Measurements from ENCODE around the gene NMRK2.

DNA sequence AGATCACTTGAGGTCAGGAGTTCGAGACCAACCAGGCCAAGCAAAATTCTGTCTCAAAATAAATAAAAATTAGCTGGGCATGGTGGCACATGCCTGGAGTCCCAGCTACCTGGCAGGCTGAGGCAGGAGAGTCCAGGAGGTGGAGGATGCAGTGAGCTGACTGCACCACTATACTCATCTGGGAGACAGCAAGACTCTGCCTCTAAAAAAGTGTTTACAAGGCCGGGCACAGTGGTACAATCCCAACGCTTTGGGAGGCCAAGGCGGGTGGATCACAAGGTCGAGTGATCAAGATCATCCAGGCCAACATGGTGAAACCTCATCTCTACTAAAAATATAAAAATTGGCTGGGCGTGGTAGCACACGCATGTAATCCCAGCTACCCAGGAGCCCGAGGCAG is 42.3 kb downstream of the NMRK2 start:
- TF ChIP-seq FOXK2 (IDR thresholded peaks at IDR 0.05) (no peak), BHLHE40 (IDR thresholded peaks at IDR 0.05; ENCODE audit: borderline replicate concordance) (no peak), L3MBTL2 (conservative IDR thresholded peaks at IDR 0.05) (no peak), FOXA1 (IDR thresholded peaks at IDR 0.05) (no peak), ELF4 (IDR thresholded peaks at IDR 0.05) (no peak), SP1 (IDR thresholded peaks at IDR 0.05) (no peak), CTBP1 (IDR thresholded peaks at IDR 0.05; ENCODE audit: borderline replicate concordance) (no peak), HDGF (IDR thresholded peaks at IDR 0.05; ENCODE audit: borderline replicate concordance) (no peak), FOXM1 (IDR thresholded peaks at IDR 0.05; ENCODE audit: borderline replicate concordance) (no peak), ARNT (IDR thresholded peaks at IDR 0.05) (no peak), LEF1 (IDR thresholded peaks at IDR 0.05; ENCODE audit: borderline replicate concordance) (no peak), SUZ12 (IDR thresholded peaks at IDR 0.05) (no peak)
- TF ChIP-seq, protein P1, sequence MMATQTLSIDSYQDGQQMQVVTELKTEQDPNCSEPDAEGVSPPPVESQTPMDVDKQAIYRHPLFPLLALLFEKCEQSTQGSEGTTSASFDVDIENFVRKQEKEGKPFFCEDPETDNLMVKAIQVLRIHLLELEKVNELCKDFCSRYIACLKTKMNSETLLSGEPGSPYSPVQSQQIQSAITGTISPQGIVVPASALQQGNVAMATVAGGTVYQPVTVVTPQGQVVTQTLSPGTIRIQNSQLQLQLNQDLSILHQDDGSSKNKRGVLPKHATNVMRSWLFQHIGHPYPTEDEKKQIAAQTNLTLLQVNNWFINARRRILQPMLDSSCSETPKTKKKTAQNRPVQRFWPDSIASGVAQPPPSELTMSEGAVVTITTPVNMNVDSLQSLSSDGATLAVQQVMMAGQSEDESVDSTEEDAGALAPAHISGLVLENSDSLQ (IDR thresholded peaks at IDR 0.05) = no peak

All from HEK293T (cell line).